HL-60 (cell line): Measurements from ENCODE around the gene GRP.
"Not testable (repeated sequence)": the region's sequence is repeated elsewhere in the genome, so short reads cannot be mapped to it uniquely, and the experiment has no call there.

ENCODE experiments used
- DNase-seq, 2 experiments: peaks; one replicate each; pipeline ENCODE4 v3.0.0-alpha.2; 2010 to 2020; ENCODE audit warnings: low read depth in 1 of 2, low spot score in 1 of 2
- H3K27ac ChIP-seq: fragments of 250-450 bp; sonication (Bioruptor Pico); replicated peaks from 2 replicates; pipeline ENCODE4 v1.5.1; 2020; ENCODE audit warnings: mild to moderate bottlenecking, moderate library complexity
- H3K27me3 ChIP-seq: fragments of 250-450 bp; sonication (Bioruptor Pico); 2 replicates; pipeline ENCODE4 v1.5.1; 2021; ENCODE audit warnings: mild to moderate bottlenecking, moderate library complexity; ENCODE audit not compliant: insufficient read depth, poor library complexity, severe bottlenecking
- H3K4me3 ChIP-seq: replicated peaks from 2 replicates; pipeline ENCODE4 v1.5.1; 2011; ENCODE audit warnings: mild to moderate bottlenecking, control low read depth, low read length; ENCODE audit not compliant: insufficient read depth
- CTCF ChIP-seq: IDR thresholded peaks from one replicate; pipeline ENCODE4 v1.5.1; 2011; ENCODE audit warnings: low read length, control low read depth, inconsistent platforms; ENCODE audit not compliant: insufficient read depth
- GABPA ChIP-seq: IDR thresholded peaks from 2 replicates; pipeline ENCODE4 v1.6.1; 2012; ENCODE audit warnings: low read depth
- POLR2AphosphoS5 ChIP-seq: IDR thresholded peaks from 2 replicates; pipeline ENCODE4 v1.6.1; 2012; ENCODE audit warnings: low read depth
- REST ChIP-seq: IDR thresholded peaks from 2 replicates; pipeline ENCODE4 v1.6.1; 2012; ENCODE audit warnings: low read depth; ENCODE audit not compliant: insufficient replicate concordance
- SPI1 ChIP-seq: IDR thresholded peaks from 2 replicates; pipeline ENCODE4 v1.6.1; 2012; ENCODE audit warnings: low read depth, mild to moderate bottlenecking, borderline replicate concordance

GRP gene

GRCh38 chr18:59242906-59243305 is 22.9 kb downstream of the GRP start:
- H3K27ac ChIP-seq: no peak overlapping the region
- no peak for DNase-seq
- H3K4me3 ChIP-seq: no peak overlapping the region
- no peaks in the 10 kb centered on the region for H3K27me3 ChIP-seq
- no peak for TF ChIP-seq GABPA
- TF ChIP-seq POLR2AphosphoS5: no peak
- no peak for TF ChIP-seq SPI1
- no peak for TF ChIP-seq CTCF
- no peak for TF ChIP-seq REST

GRCh38 chr18:59246796-59247195 is 26.8 kb downstream of the GRP start:
- TF ChIP-seq CTCF (no peak), GABPA (no peak), SPI1 (no peak), POLR2AphosphoS5 (no peak), REST (no peak)
- Histone ChIP-seq H3K4me3 (no peak overlapping the region), H3K27ac (no peak overlapping the region), H3K27me3 (peaks cover 7% of the 10 kb centered on the region)
- DNase-seq: no peak

- Histone ChIP-seq H3K27me3 (peaks cover 13% of the 10 kb centered on the region), H3K4me3 (no peak overlapping the region), H3K27ac (no peak overlapping the region)
- peak in 1 of 2 experiments; percentile 55 for DNase-seq
- no peak for TF ChIP-seq GABPA
- no peak for TF ChIP-seq POLR2AphosphoS5
- peak; percentile 80 for TF ChIP-seq CTCF
- TF ChIP-seq REST: no peak
- no peak for TF ChIP-seq SPI1
These were observed 29.3 kb downstream of the GRP start for GRCh38 chr18:59249199-59249774.

- not testable (repeated sequence) for H3K4me3 ChIP-seq, H3K27ac ChIP-seq, DNase-seq
- peaks cover 11% of the 10 kb centered on the region for H3K27me3 ChIP-seq
These were observed 35.5 kb downstream of the GRP start for GRCh38 chr18:59255491-59255890.

GRCh38 chr18:59261842-59262241 is 41.9 kb downstream of the GRP start:
- not testable (repeated sequence) for H3K27ac ChIP-seq, H3K4me3 ChIP-seq, DNase-seq
- peaks cover 39% of the 10 kb centered on the region for H3K27me3 ChIP-seq

GRCh38 chr18:59262243-59262642 is 42.3 kb downstream of the GRP start:
- peaks cover 43% of the 10 kb centered on the region for H3K27me3 ChIP-seq
- H3K4me3 ChIP-seq, H3K27ac ChIP-seq, DNase-seq: not testable (repeated sequence)
